Stimulated activated CD4-positive, alpha-beta T cell treated with anti-CD3 and anti-CD28 coated beads, TNF-alpha, amount 100 ng/mL, for 4 hours (primary cell): ENCODE measurements around the gene DPH7.
A peak's percentile ranks its signal among the peaks of the same experiment; 100 is the strongest.
"Not testable (repeated sequence)": the region's sequence is repeated elsewhere in the genome, so short reads cannot be mapped to it uniquely, and the experiment has no call there.

ENCODE experiments used
- DNase-seq, 3 experiments: peaks; one replicate each; pipeline ENCODE4 v3.0.0-alpha.2; 2020; ENCODE audit warnings: low read depth in 3 of 3

Gene DPH7

DNA sequence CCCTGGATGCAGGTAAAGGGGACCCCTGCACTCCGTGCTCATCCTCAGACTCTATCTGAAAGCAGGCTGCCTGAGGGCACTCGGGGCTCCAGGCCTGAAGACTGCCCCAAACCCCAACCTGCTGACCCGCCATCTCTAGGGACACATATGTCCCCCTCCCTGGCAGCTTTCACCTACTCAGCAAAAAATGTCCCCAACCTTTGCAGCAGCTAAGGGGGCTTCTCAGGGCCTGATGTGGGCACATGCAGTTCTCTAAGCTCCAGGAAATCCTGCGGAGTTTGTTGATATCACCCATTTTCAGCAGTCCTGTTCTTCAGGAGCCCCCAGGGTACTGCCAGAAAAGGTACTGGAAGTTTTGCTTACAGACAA, 2.2 kb upstream of the DPH7 start:
- DNase-seq: no peak

DNA sequence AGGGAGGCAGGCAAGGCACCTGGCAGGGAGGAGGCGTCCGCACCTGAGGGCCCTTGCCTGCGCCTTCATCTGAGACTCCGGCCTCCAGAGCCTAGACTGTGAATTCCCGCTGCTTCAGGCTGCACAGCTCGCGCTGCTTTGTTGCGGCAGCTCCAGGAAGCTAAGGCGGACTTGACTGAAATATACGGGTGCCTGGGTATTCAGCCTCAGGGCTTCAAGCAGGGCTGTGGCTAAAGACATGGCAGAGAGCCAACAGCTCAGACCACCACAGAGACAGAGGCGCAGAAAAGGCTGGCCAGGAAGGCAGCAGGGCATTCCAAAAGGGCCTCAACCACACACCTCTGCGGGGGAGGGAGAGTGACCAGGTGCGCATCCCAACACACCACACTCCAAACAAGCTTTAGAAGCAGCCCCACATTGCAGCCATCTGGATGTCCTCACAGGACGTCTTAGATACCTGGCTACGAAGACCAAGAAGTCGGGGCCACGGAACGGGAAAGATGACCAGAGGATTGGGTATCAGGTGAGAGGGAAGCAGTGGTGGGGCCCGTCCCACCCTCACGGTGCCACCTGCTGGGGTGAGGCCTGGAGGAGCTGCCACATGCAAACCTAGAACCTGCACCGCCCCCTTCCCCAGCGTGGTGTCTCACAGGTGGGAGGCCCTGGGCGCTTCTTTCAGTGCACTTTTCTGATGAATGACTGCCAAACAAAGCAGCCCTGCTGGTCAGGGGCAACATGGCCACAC, 1.7 kb upstream of the DPH7 start:
- no peak for DNase-seq

DNA sequence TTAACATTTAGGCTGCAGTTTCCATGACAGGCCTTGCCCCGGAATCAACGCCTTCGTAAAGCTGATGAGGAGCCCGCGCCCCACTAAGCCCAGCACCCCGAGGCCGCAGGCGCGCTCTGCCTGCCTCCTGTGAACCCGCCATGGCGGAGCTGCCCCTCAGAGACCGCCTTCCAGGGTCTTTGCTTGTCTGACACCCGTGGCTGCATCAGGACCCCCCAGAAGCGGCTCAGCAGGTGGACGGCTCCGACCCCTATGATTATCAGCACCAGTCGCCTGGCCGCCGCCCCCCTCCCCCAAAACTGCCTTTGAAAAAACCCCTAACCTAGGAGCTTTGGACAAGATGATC, 507 bp upstream of the DPH7 start:
- no peak for DNase-seq

- no peak for DNase-seq
Measured at GRCh38 chr9:137575716-137576411, 2.9 kb downstream of the DPH7 start.

DNA sequence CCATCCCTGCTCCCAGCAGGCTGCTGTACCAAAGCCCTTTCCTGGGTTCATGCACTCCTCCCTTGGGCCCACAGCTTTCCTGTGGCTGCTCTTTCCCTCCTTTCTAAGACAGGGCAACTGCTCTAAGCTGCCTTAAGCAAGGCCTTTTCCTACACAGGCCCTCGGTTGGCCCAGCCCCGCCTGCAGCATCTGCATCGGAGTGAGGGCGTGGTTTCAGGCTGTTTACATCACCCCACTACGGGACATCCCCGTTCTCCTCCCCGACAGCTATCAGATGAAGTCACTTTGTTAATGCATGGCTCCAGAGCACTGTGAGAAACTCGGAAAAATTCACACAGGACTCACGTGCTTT, 3.4 kb downstream of the DPH7 start:
- DNase-seq: no peak

- DNase-seq: no peak
Measured at GRCh38 chr9:137574192-137574591, 4.5 kb downstream of the DPH7 start.

- no peak for DNase-seq
Measured at GRCh38 chr9:137570566-137570965, 8.2 kb downstream of the DPH7 start.

GRCh38 chr9:137569609-137570203, 9.0 kb downstream of the DPH7 start:
- no peak for DNase-seq

DNA sequence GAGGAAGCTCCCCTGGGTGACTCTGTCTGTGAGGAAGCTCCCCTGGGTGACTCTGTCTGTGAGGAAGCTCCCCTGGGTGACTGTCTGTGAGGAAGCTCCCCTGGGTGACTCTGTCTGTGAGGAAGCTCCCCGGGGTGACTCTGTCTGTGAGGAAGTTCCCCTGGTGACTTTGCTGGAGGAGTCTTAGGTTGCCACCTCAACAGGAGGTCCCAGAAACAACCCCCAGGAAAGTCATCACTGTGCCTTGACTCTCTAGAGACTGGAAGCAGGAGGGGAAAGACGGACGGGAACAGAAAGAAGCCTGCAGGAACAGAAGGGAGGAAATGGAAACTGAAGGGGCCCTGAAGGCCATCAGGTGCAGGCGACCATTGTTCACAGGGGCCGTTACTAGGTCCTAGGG, 10.3 kb downstream of the DPH7 start:
- DNase-seq: not testable (repeated sequence)

DNA sequence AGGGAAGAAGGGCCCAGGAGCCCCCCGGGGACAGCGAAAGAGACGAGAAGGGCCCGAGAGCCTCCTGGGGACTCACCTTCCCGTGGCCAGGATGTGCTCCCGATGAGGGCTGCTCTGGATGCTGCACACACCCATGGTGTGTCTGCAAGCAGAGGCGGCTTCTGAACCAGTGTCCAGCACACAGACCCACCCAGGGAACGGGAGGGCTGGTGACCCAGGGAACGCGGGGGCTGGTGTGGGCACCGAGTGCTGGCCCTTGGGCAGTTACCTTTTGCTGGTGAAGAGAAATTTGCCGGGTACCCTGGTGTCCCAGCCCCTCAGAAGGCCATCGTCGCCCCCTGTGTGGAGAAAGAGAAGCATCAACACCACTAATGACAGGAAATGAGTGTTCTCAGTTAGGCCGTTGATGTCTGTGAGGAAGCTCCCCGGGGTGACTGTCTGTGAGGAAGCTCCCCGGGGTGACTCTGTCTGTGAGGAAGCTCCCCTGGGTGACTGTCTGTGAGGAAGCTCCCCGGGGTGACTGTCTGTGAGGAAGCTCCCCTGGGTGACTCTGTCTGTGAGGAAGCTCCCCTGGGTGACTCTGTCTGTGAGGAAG, 13.8 kb downstream of the DPH7 start:
- no peak for DNase-seq

DNA sequence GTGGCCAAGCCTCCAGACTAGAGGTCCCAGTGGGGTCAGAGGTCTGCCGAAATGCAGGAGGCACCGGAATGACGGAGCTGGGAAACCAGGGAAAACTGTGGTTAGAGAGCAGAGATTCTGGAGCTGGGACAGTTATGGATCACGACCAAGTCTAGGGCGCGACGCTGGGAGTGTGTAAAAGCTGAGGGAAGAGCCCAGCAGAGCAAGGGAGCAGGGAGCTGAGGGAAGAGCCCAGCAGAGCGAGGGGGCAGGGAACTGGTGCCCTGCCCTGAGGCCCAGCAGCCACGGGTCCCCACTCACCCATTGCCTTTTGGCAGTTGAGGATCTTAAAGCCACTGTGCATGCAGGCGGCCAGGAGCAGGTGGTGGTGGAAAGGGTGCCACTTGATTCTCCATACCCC, 14.6 kb downstream of the DPH7 start:
- DNase-seq: no peak

DNA sequence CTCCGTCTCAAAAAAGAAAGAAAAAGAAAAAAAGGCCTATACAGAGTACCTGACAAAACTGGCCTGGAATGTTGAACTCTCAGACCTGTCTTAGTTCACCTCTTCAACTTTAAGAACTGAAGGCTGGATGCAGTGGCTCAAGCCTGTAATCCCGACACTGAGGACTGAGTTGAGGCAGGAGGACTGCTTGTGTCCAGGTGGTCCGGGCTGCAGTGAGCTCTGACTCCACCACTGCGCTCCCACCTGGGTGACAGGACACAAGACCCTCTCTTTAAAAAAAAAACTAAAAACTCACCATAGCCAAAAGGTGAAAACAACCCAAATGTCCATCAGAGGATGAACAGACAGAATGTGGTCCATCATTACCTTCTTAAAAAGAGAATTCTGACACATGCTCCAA, 20.6 kb downstream of the DPH7 start:
- DNase-seq: no peak

DNA sequence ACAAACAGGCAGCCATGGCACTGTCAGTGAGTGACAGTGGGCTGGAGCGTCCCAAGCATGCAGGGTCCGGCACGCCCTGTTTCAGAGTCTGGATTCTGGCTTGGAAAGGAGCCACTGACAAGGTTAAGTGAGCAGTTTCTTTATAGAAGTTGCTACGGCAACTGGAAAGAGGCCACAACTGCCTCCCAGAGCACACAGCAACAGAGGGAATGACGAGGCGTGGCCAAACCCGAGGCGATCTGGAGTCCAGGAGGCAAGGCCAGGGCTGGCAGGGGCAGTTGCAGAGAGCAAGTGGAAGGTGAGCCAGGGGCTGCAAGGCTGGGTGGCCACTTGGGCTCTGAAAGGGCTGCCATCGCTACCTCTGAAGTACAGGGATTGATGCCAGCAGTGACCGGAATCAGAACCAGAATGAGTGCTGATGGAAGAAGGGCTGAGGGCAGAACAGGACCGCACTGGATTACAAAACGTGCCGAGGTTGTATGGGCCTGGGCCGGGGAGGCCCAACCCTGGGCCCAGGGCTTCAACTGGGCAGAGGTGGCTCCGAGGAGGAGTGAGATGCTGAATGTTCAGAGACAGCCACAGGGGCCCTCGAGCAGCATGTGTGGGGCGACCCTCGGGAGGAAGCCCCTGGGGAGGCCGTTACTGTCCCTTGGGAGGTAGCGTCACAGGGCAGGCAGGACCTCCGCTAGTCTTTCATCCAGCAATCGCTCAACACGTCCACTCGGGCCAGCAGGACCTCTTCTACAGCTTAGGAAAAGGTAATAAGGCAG, 22.5 kb downstream of the DPH7 start:
- no peak for DNase-seq

GRCh38 chr9:137555179-137555578, 23.5 kb downstream of the DPH7 start:
- no peak for DNase-seq

DNA sequence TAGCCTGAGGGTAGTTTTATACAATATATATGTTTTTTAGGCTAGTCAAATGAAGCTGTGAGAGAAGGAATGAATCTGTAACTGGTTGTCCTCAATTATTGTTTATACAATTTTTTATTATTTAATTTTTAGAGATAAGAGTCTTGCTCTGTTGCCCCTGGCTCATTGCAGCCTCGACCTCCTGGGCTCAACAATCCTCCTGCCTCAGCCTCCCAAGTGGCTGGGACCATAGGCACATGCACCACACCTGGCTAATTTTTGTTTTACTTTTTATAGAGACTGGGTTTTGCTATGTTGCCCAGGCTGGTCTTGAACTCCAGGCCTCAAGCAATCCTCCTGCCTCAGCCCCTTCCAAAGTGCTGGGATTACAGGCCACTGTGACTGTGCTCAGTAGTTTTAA, 24.4 kb downstream of the DPH7 start:
- no peak for DNase-seq

GRCh38 chr9:137553654-137554053, 25.1 kb downstream of the DPH7 start:
- DNase-seq: not testable (repeated sequence)

DNA sequence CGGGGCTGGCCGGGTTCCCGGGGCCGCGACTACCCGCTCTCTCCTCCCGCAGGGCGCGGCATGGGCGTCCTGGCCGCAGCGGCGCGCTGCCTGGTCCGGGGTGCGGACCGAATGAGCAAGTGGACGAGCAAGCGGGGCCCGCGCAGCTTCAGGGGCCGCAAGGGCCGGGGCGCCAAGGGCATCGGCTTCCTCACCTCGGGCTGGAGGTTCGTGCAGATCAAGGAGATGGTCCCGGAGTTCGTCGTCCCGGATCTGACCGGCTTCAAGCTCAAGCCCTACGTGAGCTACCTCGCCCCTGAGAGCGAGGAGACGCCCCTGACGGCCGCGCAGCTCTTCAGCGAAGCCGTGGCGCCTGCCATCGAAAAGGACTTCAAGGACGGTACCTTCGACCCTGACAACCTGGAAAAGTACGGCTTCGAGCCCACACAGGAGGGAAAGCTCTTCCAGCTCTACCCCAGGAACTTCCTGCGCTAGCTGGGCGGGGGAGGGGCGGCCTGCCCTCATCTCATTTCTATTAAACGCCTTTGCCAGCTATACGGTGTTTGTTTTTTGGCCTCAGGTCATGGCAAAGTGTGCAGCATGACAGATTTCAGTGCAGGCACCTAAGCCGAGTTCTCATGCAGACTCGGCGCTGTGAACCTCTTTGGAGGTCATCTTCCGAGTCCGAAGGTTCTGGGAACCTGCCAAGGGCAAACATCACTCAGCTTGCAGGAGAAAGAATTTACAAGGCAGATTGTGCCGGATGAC, 26.5 kb downstream of the DPH7 start:
- no peak for DNase-seq

DNA sequence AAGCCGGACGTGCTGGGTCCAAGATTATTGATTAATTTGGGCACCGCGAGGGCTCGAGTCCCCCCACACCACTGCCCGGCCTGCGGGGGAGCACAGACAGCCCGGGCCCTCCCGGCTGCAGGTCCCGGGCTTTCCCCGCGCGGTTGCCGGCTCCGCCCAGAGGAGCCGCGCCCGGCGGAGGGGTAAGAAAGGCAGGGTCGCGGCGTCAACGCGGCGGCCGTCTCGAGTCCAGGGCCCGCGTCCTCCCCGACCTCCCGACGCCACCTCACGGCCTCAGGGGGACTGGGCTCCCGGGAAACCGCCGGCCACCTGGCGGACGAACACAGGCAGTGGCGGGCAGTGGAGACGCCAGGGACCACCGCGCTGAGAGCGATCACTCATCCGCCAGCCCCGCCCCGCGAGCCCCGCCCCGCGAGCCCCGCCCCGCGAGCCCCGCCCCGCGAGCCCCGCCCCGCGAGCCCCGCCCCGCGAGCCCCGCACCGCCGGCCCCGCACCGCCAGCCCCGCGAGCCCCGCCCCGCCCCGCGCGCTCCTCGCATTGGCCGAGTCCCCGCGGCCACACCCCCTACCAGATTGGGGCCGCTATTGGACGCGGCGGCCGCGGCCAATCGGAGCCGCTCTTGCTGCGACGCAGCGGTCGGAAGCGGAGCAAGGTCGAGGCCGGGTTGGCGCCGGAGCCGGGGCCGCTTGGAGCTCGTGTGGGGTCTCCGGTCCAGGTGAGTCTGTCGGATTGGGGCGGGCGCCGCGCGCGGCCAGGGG, 27.3 kb downstream of the DPH7 start, which contains the start of gene MRPL41:
Gene MRPL41, plus strand, starts transcription at position 616 of the 758 bp plus-strand sequence. CDS start 203 bp downstream, outside the sequence.
- DNase-seq: peak; percentile 74 to 76 (median 75)

DNA sequence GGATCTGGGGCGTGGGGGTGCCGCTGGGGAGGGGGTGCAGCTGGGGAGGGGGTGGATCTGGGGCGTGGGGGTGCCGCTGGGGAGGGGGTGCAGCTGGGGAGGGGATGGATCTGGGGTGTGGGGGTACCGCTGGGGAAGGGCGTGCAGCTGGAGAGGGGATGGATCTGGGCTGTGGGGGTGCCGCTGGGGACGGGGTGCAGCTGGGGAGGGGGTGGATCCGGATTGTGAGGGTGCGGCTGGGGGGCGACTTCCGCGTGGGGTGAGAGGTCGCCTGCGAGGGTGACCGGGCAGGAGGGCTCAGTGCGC, 27.8 kb downstream of the DPH7 start:
- DNase-seq: not testable (repeated sequence)

DNA sequence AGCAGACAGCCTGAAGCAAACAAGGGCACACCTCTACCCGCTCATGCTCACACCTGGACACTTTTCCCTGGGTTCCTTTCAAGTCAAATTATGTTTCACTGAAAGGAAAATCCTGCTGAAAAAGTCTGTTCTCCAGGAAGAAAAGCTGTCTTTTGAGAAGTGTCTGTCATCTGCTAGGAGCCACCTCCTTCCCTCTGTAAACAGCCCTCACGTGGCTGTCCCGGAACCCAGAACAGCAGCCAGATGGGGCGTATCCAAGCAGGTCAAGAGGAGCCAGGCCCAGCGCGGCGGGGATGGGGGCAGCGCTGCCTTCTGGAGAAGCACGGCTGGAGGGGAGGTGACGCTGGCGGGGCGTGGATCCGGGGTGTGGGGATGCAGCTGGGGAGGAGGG, 28.5 kb downstream of the DPH7 start, which contains the start of gene PNPLA7:
Gene PNPLA7, minus strand, starts transcription at position 172 of the 391 bp plus-strand sequence. CDS start 205 bp downstream, outside the sequence.
- peak; percentile 18 to 31 (median 24) for DNase-seq
